SH-SY5Y (cell line): ENCODE measurements around the gene ORC6.

Experiments used
- GATA2 ChIP-seq: IDR thresholded peaks from 2 replicates; pipeline ENCODE4 v1.6.1; 2011; ENCODE audit warnings: mild to moderate bottlenecking, low read depth, low read length
- GATA3 ChIP-seq: IDR thresholded peaks from 2 replicates; pipeline ENCODE4 v1.6.1; 2011; ENCODE audit warnings: low read depth, mild to moderate bottlenecking, low read length, moderate library complexity

GRCh38 chr16:46706642-46707041 is 17.2 kb downstream of the ORC6 start:
- TF ChIP-seq GATA3 (no peak), GATA2 (no peak)
